Fibroblast of the aortic adventitia (primary cell): ENCODE measurements around the gene CRIP1. TPM values are rescaled to one million over a fixed set of nuclear protein-coding genes. Genes with fewer than 3 reads are reported as not detected.

Source experiments
- DNase-seq: peaks from one replicate; pipeline ENCODE4 v3.0.0-alpha.2; 2010; ENCODE audit warnings: low read depth
- H3K4me3 ChIP-seq: 2 replicates; pipeline ENCODE4 v1.5.1; 2011; ENCODE audit warnings: low read depth, mild to moderate bottlenecking, control low read depth, low read length, moderate library complexity
- CTCF ChIP-seq: IDR thresholded peaks from 2 replicates; pipeline ENCODE4 v1.5.1; 2011; ENCODE audit warnings: mild to moderate bottlenecking, low read length, control low read depth, inconsistent platforms; ENCODE audit not compliant: insufficient read depth
- total RNA-seq: library from RNA; depleted of rRNA; stranded (reverse); fragments of >200 nt; gene quantifications from 2 replicates; pipeline ENCODE4 v1.2.3, GENCODE V29; 2012; ENCODE audit warnings: low replicate concordance

Gene CRIP1
- 9.4 and 28.4 TPM in 2 replicates for total RNA-seq

- peak within 1 kb of the TSS; percentile 40 for H3K4me3 ChIP-seq
- no peak for TF ChIP-seq CTCF
- DNase-seq, result no peak
Observed at GRCh38 chr14:105486163-105486973, at the start of gene CRIP1. Gene CRIP1 (plus strand): TSS chr14:105486886. CDS start chr14:105487260, 374 bp downstream.

- no peak for TF ChIP-seq CTCF
- H3K4me3 ChIP-seq, result no peak overlapping the region
- DNase-seq, result no peak
Observed at GRCh38 chr14:105436891-105437722, 49.6 kb upstream of the CRIP1 start.

- no peak overlapping the region for H3K4me3 ChIP-seq
- no peak for TF ChIP-seq CTCF
- no peak for DNase-seq
Observed at GRCh38 chr14:105437723-105438500, 48.8 kb upstream of the CRIP1 start.

GRCh38 chr14:105439179-105439578 is 47.5 kb upstream of the CRIP1 start:
- no peak overlapping the region for H3K4me3 ChIP-seq
- TF ChIP-seq CTCF, result no peak
- DNase-seq, result no peak

- no peak overlapping the region for H3K4me3 ChIP-seq
- no peak for DNase-seq
Observed at GRCh38 chr14:105439710-105440553, 46.8 kb upstream of the CRIP1 start.

More at GRCh38 chr14:105439710-105440553, 46.8 kb upstream of the CRIP1 start:
- no peak for TF ChIP-seq CTCF
